OCI-LY3 (cell line): Measurements from ENCODE around the gene LENG8.

ENCODE experiments used
- EZH2phosphoT487 ChIP-seq: fragments of 200-600 bp; shearing (Covaris generic); IDR thresholded peaks from 2 replicates; pipeline ENCODE4 v1.6.1; 2018; ENCODE audit warnings: antibody characterized with exemption, mixed run types, low read depth
- TF ChIP-seq, protein P1 (sequence below): fragments of 200-600, 300-600 bp; sonication (generic); IDR thresholded peaks from 2 replicates; pipeline ENCODE4 v1.5.1; 2014; ENCODE audit warnings: antibody characterized with exemption, low read length, low read depth

DNA sequence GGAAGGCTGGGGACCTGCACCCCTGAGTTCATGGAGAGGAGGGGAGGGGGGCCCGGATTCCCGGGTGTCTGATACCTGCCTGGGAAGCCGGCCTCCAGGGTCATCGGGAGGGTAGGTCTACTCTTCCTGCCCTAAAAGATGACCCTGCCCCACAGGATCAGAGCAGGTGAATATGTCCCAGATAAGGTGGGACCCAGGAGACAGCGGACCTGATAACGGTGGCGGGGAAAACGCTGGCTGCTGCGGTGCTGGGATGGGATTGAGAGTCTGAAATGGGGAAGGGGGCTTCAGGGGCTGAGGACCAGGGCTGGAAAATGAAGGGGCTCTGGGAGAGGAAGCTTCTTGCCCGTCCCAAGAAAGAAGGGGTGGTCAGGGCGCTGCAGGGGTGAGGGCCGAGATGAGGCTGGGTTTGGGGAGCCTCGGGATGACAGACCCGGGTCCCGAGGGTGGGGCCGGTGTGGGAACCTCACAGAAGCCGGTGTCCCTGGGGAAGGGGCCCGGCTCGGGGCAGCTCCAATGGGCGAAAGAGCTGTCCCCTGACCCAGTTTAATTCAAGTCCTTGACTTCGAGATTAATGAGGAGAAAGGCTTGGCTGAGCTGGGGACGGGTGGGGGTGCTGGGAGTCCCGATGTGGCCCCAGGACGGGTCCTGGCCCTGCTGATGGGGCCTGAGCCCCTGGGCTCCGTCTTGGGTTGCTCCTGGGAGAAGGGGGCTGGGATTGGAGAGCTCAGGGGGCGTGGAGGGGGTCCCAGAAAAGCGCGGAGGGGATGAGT lies 32.9 kb upstream of the LENG8 start:
- TF ChIP-seq, protein P1, sequence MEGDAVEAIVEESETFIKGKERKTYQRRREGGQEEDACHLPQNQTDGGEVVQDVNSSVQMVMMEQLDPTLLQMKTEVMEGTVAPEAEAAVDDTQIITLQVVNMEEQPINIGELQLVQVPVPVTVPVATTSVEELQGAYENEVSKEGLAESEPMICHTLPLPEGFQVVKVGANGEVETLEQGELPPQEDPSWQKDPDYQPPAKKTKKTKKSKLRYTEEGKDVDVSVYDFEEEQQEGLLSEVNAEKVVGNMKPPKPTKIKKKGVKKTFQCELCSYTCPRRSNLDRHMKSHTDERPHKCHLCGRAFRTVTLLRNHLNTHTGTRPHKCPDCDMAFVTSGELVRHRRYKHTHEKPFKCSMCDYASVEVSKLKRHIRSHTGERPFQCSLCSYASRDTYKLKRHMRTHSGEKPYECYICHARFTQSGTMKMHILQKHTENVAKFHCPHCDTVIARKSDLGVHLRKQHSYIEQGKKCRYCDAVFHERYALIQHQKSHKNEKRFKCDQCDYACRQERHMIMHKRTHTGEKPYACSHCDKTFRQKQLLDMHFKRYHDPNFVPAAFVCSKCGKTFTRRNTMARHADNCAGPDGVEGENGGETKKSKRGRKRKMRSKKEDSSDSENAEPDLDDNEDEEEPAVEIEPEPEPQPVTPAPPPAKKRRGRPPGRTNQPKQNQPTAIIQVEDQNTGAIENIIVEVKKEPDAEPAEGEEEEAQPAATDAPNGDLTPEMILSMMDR: no peak
- no peak for TF ChIP-seq EZH2phosphoT487
